ENCODE results near the gene FSIP1. TPM values are rescaled to one million over a fixed set of nuclear protein-coding genes. Genes with fewer than 3 reads are reported as not detected.

The FSIP1 gene
- total RNA-seq, 1 donor = 3.6 TPM

DNA sequence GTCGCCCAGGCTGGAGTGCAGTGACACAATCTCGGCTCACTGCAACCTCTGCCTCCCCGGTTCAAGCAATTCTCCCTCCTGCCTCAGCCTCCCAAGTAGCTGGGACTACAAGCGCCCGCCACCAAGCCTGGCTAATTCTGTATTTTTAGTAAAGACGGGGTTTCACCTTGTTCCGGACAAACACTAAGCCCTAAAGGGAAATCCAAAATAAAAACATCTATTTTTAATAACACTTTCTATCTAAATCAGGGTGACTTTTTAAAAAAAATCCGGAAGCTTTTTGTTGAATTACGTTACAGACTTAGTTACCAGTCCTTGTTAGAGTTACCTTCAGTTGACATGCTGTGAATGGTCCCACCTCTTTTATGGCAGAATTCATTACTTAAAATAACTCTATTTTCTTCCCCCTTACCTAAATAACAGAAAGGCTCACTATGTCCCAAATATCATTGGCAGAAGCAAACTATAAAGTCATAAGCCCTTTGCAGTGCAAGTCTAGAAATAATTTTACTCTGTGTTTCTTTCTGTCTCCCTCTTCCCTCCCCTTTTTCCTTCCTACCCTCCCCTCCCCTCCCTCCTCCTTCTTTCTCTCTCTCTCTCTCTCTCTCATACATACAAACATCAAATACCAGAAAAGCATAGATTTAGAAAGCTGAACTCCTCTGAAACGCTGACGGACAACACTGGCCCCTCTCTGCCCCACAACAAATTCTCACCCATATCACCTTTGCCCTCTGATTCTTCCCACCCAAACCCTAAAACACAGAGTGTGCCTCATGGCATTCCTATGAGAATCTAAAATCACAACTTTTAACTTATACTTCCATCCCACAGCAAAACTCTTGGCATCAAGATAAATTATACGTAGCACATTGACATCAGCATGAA, 183.4 kb downstream of the FSIP1 start:
- H3K4me3 ChIP-seq (ENCODE audit: insufficient read depth, low read length) = no peak overlapping the region
- TF ChIP-seq, protein P1, sequence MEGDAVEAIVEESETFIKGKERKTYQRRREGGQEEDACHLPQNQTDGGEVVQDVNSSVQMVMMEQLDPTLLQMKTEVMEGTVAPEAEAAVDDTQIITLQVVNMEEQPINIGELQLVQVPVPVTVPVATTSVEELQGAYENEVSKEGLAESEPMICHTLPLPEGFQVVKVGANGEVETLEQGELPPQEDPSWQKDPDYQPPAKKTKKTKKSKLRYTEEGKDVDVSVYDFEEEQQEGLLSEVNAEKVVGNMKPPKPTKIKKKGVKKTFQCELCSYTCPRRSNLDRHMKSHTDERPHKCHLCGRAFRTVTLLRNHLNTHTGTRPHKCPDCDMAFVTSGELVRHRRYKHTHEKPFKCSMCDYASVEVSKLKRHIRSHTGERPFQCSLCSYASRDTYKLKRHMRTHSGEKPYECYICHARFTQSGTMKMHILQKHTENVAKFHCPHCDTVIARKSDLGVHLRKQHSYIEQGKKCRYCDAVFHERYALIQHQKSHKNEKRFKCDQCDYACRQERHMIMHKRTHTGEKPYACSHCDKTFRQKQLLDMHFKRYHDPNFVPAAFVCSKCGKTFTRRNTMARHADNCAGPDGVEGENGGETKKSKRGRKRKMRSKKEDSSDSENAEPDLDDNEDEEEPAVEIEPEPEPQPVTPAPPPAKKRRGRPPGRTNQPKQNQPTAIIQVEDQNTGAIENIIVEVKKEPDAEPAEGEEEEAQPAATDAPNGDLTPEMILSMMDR (IDR thresholded peaks at IDR 0.05; ENCODE audit: extremely low read depth, low read depth, low read length) = no peak
- no peaks in the 10 kb centered on the region for H3K79me2 ChIP-seq (ENCODE audit: insufficient read depth, low read length)
- no peak for DNase-seq (ENCODE audit: insufficient read length, low spot score, missing footprints)
- H4K20me1 ChIP-seq (ENCODE audit: insufficient read depth, low read length) = peaks cover 9% of the 10 kb centered on the region
- no peak overlapping the region for H3K4me2 ChIP-seq (ENCODE audit: insufficient read depth, low read length)
- H3K4me1 ChIP-seq (ENCODE audit: insufficient read depth, low read length) = no peaks in the 10 kb centered on the region
- peak overlapping the region; percentile 7 for H3K27ac ChIP-seq (ENCODE audit: low read depth, low read length)
- H2AFZ ChIP-seq (ENCODE audit: low read length) = no peak overlapping the region
- no peaks in the 10 kb centered on the region for H3K9me3 ChIP-seq (ENCODE audit: low read depth, low read length)
- peaks cover 23% of the 10 kb centered on the region for H3K36me3 ChIP-seq (ENCODE audit: insufficient read depth, low read length)
- H3K27me3 ChIP-seq (ENCODE audit: insufficient read depth, low read length) = no peaks in the 10 kb centered on the region

DNA sequence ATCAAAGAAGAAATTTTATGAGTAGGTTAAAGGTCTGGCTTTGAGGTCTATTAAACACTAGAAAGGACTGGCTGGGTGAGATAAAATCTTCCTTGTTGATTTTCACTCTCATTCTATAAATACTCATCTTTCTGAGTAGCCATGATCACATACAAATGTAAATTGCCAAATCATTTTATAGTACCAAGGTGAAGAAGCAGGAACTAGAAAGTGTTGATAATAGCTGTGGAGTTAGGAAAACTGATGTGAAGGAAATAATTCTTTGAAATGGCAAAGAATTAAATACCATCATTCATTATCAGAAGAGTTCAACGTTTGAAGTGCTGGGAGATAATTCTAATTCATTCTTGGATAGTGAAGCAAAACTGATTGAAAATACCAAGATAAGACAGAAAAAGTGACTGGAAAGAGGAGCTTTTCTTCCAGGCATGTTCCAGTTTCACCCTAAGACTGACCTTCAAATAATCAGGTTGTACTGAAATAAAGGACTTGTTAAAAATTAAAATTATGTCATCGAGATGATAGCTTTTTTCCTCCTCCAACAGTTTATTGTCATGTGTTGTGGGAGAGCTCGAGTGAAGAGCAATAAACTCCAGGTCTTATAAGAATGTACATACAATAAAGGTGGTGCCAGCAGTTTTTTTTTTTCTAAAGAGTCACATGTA, 184.3 kb downstream of the FSIP1 start:
- Histone ChIP-seq H3K27ac (ENCODE audit: low read depth, low read length) (no peak overlapping the region), H3K4me3 (ENCODE audit: insufficient read depth, low read length) (no peak overlapping the region), H3K36me3 (ENCODE audit: insufficient read depth, low read length) (peaks cover 32% of the 10 kb centered on the region), H3K4me2 (ENCODE audit: insufficient read depth, low read length) (no peak overlapping the region), H3K79me2 (ENCODE audit: insufficient read depth, low read length) (no peaks in the 10 kb centered on the region), H2AFZ (ENCODE audit: low read length) (no peak overlapping the region), H3K27me3 (ENCODE audit: insufficient read depth, low read length) (no peaks in the 10 kb centered on the region), H3K4me1 (ENCODE audit: insufficient read depth, low read length) (no peaks in the 10 kb centered on the region), H4K20me1 (ENCODE audit: insufficient read depth, low read length) (peaks cover 17% of the 10 kb centered on the region), H3K9me3 (ENCODE audit: low read depth, low read length) (no peaks in the 10 kb centered on the region)
- TF ChIP-seq, protein P1 (IDR thresholded peaks at IDR 0.05; ENCODE audit: extremely low read depth, low read depth, low read length) = no peak
- DNase-seq (ENCODE audit: insufficient read length, low spot score, missing footprints) = no peak

DNA sequence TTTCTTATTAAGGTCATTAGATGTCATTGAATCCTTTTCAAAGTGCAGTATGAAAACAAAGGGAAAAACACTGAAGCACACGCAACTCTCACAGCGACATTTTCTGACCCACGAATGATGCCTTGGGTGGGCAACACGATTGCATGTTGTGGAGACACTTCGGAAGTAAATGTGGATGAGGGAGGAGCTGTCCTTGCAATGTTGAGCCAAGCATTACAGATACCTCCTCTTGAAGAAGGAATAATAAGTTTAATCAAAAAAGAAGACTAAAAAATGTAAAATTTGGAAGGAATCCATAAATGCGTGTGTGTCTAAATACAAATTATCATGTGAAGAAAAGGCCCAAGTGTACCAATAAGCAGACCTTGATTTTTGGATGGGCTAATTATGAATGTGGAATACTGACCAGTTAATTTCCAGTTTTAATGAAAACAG, 184.9 kb downstream of the FSIP1 start:
- no peaks in the 10 kb centered on the region for H3K9me3 ChIP-seq (ENCODE audit: low read depth, low read length)
- no peaks in the 10 kb centered on the region for H3K4me1 ChIP-seq (ENCODE audit: insufficient read depth, low read length)
- H3K4me3 ChIP-seq (ENCODE audit: insufficient read depth, low read length) = no peak overlapping the region
- H3K79me2 ChIP-seq (ENCODE audit: insufficient read depth, low read length) = no peaks in the 10 kb centered on the region
- H3K27me3 ChIP-seq (ENCODE audit: insufficient read depth, low read length) = no peaks in the 10 kb centered on the region
- TF ChIP-seq, protein P1 (IDR thresholded peaks at IDR 0.05; ENCODE audit: extremely low read depth, low read depth, low read length) = no peak
- no peak overlapping the region for H3K4me2 ChIP-seq (ENCODE audit: insufficient read depth, low read length)
- H3K36me3 ChIP-seq (ENCODE audit: insufficient read depth, low read length) = peaks cover 38% of the 10 kb centered on the region
- H3K27ac ChIP-seq (ENCODE audit: low read depth, low read length) = no peak overlapping the region
- DNase-seq (ENCODE audit: insufficient read length, low spot score, missing footprints) = no peak
- no peak overlapping the region for H2AFZ ChIP-seq (ENCODE audit: low read length)
- peaks cover 23% of the 10 kb centered on the region for H4K20me1 ChIP-seq (ENCODE audit: insufficient read depth, low read length)

DNA sequence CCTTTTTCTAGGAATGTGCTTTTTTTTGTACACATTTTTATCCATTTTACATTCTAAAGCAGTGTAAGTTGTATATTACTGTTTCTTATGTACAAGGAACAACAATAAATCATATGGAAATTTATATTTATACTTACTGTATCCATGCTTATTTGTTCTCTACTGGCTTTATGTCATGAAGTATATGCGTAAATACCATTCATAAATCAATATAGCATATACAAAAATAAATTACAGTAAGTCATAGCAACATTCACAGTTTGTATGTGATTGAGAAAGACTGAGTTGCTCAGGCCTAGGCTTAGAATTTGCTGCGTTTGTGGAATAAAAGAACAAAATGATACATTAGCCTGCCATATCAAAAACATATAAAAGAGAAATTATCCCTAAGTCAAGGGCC, 185.3 kb downstream of the FSIP1 start:
- Histone ChIP-seq H3K4me3 (ENCODE audit: insufficient read depth, low read length) (no peak overlapping the region), H3K4me2 (ENCODE audit: insufficient read depth, low read length) (no peak overlapping the region), H3K27me3 (ENCODE audit: insufficient read depth, low read length) (no peaks in the 10 kb centered on the region), H4K20me1 (ENCODE audit: insufficient read depth, low read length) (peaks cover 27% of the 10 kb centered on the region), H3K36me3 (ENCODE audit: insufficient read depth, low read length) (peaks cover 42% of the 10 kb centered on the region), H3K79me2 (ENCODE audit: insufficient read depth, low read length) (no peaks in the 10 kb centered on the region), H3K4me1 (ENCODE audit: insufficient read depth, low read length) (no peaks in the 10 kb centered on the region), H2AFZ (ENCODE audit: low read length) (no peak overlapping the region), H3K27ac (ENCODE audit: low read depth, low read length) (no peak overlapping the region), H3K9me3 (ENCODE audit: low read depth, low read length) (no peaks in the 10 kb centered on the region)
- TF ChIP-seq, protein P1 (IDR thresholded peaks at IDR 0.05; ENCODE audit: extremely low read depth, low read depth, low read length) = no peak
- no peak for DNase-seq (ENCODE audit: insufficient read length, low spot score, missing footprints)

Data from osteoblast (primary cell).